ENCODE measurements around the gene WDR6.
A peak's percentile ranks its signal among the peaks of the same experiment; 100 is the strongest.

Gene WDR6

DNA sequence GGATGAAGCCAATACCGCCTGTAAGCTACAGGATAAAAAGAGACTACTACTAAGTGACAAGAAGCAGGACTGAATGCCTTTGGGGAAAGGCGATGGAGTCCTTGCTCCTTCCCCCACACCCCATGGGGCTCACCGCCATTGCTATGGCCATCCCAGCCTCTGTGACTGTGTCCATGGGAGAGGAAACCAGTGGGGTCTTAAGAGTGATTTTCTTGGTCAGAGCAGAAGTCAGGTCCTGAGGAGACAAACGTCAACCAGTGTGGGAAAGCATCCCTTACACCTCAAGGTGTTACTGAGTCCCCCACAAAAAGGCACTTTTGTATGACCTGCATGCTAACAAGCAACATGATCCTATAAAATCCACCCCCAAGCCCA, 21.1 kb downstream of the WDR6 start:
- no peak for DNase-seq (ENCODE audit: low read depth)

DNA sequence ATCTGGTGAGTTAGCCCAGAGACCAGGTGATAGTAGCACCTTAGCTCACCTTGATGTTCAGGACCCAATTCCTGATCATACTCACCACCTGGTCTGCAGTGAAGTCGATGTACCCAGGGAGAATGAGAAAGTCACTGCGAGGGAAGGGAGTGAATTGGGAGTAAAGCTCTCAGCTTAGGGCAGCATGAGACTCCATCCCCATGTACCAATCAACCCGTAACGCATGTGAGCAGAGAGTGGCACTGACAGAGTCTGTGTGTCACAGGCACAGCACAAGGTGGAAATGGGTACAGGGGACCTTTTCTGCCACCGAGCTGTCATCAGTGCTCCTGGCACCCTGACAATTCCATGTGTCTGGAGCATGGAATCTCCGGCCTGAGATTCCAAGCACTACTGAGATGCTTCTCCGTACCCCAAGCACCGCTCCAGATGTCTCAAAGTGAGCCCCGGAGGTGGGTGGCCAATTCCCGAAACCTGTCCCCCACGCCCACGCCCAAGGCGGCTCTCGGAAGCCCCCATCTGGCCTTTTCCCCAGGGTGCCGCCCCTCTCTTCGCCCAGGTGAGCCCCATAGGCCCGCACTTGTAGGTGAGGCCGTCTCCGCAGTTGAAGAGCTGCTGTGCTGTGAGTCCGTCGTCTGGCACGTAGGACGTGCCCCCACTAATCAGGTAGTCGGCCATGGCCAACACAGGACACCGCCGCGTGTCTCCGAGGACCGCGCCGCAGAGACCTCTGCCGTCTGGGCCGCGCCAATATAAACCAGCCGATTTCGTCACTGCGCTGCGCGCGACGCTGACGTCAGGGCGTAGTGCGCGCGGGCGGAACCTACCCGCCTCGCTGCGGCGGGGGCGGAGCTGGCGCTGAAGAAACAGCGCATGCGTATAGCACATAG, 21.7 kb downstream of the WDR6 start, which contains the start of gene IMPDH2:
IMPDH2 (minus strand) TSS at position 726 of the 890 bp plus-strand sequence; CDS start at position 678, 48 bp downstream.
- peak; percentile 93 for DNase-seq (ENCODE audit: low read depth)

DNA sequence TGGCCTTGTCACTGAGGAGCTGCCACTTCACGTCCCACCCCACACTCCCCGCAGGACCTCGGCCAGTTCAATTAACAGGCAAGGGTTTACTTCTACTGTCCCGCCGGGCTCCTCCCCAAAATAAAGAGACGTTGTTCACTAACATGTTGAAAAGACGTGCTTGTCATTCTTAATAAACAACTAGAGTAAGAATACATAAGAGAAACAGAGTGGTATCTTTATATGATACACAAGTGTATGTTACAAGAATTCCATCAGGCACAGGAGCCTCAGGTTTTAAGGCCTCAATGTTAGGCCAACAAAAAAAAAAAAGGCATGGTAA, 22.3 kb downstream of the WDR6 start:
- no peak for DNase-seq (ENCODE audit: low read depth)

GRCh38 chr3:49030321-49030720, 23.1 kb downstream of the WDR6 start:
- no peak for DNase-seq (ENCODE audit: low read depth)

GRCh38 chr3:49032646-49033304, 25.6 kb downstream of the WDR6 start:
- no peak for DNase-seq (ENCODE audit: low read depth)

DNA sequence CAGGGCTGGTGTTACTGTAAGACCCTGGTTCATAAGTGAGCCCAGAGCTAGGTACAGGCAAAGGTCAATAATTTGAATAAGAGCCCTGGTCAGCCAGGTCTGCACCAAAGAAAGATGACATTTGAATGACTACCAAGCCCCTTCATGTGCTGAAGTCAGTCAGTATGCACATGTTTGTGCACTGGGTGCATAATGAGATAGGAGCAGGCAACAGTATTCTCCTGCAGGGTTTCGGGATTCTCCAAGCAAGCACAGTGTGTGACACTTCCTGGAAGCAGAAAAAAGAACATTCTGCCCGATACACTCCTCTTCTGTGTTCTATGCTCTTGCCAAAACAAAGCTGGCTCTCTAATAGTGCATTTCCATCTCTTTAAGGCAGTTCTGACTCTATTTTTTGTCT, 27.5 kb downstream of the WDR6 start:
- DNase-seq (ENCODE audit: low read depth) = no peak

GRCh38 chr3:49035281-49035680, 28.1 kb downstream of the WDR6 start:
- no peak for DNase-seq (ENCODE audit: low read depth)

- DNase-seq (ENCODE audit: low read depth) = no peak
Observed at GRCh38 chr3:49053543-49053942, 46.4 kb downstream of the WDR6 start.

- no peak for DNase-seq (ENCODE audit: low read depth)
Observed at GRCh38 chr3:49054344-49054862, 47.2 kb downstream of the WDR6 start.

DNA sequence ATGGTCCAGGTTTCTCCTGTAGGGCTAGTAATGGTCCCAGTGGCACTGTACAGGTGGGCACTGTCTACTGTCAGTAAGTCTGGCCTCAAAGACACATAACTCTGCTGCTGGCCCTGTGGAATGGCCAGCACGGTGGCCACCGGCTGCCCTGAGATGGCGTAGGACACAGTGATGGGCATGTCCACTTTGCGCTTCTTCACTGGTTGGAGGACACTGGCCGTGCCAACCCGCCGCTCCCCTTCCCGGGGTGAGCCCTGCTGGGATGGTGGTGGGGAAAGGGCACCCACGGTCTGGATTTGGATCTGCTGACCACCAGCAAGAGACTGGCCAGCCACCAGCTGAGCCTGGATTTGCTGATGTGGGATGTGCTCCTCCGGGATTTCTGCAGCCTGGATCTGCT, 50.1 kb downstream of the WDR6 start:
- no peak for DNase-seq (ENCODE audit: low read depth)

GRCh38 chr3:49058011-49058410, 50.8 kb downstream of the WDR6 start:
- DNase-seq (ENCODE audit: low read depth) = no peak
